ENCODE measurements around the gene TMEM82. TPM values are rescaled to one million over a fixed set of nuclear protein-coding genes. Genes with fewer than 3 reads are reported as not detected.
A peak's percentile ranks its signal among the peaks of the same experiment; 100 is the strongest.

Gene TMEM82
- total RNA-seq, 1 donor, result not detected

DNA sequence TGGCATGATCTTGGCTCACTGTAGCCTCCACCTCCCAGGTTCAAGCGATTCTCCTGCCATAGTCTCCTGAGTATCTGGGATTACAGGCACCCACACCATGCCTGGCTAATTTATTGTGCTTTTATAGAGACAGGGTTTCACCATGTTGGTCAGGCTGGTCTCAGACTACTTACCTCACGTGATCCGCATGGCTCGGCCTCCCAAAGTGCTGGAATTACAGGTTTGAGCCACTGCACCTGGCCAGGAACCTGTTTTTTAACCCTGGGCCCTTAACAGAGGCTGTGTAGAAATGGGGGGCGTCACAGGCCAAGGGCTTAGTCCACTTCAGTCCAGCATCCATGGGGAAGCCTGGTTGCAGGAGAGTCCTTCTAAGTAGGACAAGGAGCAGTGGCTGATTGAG, 25.6 kb downstream of the TMEM82 start:
- H3K4me3 ChIP-seq (ENCODE audit: low read depth, low read length), result no peak overlapping the region
- no peak for DNase-seq (ENCODE audit: low read depth)
- TF ChIP-seq, protein P1, sequence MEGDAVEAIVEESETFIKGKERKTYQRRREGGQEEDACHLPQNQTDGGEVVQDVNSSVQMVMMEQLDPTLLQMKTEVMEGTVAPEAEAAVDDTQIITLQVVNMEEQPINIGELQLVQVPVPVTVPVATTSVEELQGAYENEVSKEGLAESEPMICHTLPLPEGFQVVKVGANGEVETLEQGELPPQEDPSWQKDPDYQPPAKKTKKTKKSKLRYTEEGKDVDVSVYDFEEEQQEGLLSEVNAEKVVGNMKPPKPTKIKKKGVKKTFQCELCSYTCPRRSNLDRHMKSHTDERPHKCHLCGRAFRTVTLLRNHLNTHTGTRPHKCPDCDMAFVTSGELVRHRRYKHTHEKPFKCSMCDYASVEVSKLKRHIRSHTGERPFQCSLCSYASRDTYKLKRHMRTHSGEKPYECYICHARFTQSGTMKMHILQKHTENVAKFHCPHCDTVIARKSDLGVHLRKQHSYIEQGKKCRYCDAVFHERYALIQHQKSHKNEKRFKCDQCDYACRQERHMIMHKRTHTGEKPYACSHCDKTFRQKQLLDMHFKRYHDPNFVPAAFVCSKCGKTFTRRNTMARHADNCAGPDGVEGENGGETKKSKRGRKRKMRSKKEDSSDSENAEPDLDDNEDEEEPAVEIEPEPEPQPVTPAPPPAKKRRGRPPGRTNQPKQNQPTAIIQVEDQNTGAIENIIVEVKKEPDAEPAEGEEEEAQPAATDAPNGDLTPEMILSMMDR (IDR thresholded peaks at IDR 0.05; ENCODE audit: insufficient read depth, low read depth, low read length), result no peak

GRCh38 chr1:15768388-15768787, 26.1 kb downstream of the TMEM82 start:
- no peak for DNase-seq (ENCODE audit: low read depth)
- H3K4me3 ChIP-seq (ENCODE audit: low read depth, low read length), result no peak overlapping the region
- TF ChIP-seq, protein P1 (IDR thresholded peaks at IDR 0.05; ENCODE audit: insufficient read depth, low read depth, low read length), result no peak

GRCh38 chr1:15770313-15770962, 28.1 kb downstream of the TMEM82 start:
- no peak for DNase-seq (ENCODE audit: low read depth)

DNA sequence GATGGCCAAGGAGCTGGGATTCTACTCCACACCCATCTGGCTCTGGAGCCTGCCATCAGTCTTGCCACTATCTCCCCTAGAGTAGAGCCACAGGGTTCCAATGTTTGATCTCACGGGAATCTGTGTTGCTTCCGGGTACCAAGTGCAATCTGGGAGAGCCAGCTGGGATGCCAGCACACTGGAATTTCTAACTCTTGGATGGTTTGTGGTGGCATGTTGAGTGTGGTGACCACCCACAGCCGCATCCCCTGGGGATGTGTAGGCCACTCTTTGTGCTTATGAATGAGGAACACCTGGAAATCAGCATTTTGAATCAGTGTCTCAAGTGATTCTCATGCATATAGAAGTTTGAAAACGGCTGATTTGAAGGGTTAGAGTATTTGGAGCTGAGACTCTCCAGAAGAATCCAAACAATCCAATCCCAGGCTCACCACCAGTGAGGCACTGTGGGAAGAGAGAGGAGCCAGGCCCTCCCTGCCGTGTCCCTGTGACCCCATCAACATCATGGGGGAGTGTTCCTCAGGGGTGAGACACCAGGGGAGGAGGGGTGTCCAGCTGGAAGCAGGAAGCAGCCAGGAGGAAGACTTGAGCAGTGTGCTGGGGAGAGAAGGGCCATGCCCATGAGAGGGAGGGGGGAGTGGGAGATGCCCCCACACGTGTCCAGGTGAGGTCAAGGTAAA, 29.7 kb downstream of the TMEM82 start:
- peak; percentile 59 for DNase-seq (ENCODE audit: low read depth)
- TF ChIP-seq, protein P1 (IDR thresholded peaks at IDR 0.05; ENCODE audit: insufficient read depth, low read depth, low read length), result no peak
- H3K4me3 ChIP-seq (ENCODE audit: low read depth, low read length), result no peak overlapping the region

More at GRCh38 chr1:15770313-15770962, 28.1 kb downstream of the TMEM82 start:
- no peak overlapping the region for H3K4me3 ChIP-seq (ENCODE audit: low read depth, low read length)
- TF ChIP-seq, protein P1 (IDR thresholded peaks at IDR 0.05; ENCODE audit: insufficient read depth, low read depth, low read length), result no peak

DNA sequence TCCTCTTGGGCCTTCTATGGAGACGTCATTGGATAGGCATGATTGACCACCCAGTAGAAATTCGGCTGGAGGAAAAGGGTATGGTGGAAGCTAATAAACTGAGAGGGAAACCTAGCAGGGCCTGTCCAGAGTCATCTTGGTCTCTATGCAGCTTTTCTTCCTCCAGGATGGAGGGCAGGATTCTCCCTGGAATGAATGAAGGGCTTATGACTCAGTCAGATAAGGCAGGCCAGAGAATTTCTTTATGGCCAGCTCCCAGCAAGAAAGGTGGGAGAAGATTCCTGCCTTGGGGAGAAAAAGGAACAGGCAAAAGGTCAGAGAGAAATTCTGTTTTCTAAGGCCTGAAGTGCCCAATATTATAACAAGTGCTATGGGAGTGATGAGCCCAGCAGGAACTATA, 33.4 kb downstream of the TMEM82 start:
- no peak for DNase-seq (ENCODE audit: low read depth)
- H3K4me3 ChIP-seq (ENCODE audit: low read depth, low read length), result no peak overlapping the region
- TF ChIP-seq, protein P1 (IDR thresholded peaks at IDR 0.05; ENCODE audit: insufficient read depth, low read depth, low read length), result no peak

- DNase-seq (ENCODE audit: low read depth), result no peak
- TF ChIP-seq, protein P1 (IDR thresholded peaks at IDR 0.05; ENCODE audit: insufficient read depth, low read depth, low read length), result no peak
- no peak overlapping the region for H3K4me3 ChIP-seq (ENCODE audit: low read depth, low read length)
Measured at GRCh38 chr1:15777909-15778707, 35.8 kb downstream of the TMEM82 start.
